GM10266 (cell line): Measurements from ENCODE around the gene TPST2.

ENCODE experiments used
- DNase-seq: peaks from one replicate; pipeline ENCODE4 v3.0.0; 2012; ENCODE audit errors: extremely low spot score
- TF ChIP-seq, protein P1 (sequence below): IDR thresholded peaks from 2 replicates; pipeline ENCODE4 v1.5.1; 2012; ENCODE audit warnings: mild to moderate bottlenecking, low read depth; ENCODE audit not compliant: control insufficient read depth, insufficient read depth; ENCODE audit errors: missing control alignments

The TPST2 gene

DNA sequence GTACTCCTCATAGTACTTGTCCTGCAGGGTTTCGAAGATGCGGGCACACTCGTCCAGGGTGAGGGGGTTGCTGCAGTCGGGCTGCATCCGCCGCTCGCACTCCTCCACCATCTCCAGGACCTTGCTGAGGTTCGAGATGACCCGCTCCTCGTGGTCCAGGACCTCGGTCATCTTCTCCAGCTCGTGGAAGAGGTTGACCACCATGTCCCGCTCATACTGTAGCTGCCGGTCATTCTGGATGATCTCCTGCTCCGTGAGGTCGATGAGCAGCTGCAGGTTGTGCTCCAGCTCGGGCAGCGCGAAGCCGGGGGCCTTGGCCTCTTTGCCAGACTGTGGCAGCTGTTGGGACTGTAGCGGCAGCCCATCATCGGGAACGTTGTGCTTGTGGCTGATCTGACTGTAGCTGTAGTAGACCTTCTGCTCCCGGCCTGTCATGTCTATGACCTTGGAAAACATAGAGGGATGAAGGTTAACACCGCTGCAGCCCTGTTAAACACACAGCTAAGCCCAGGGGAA, 90.7 kb downstream of the TPST2 start:
- TF ChIP-seq, protein P1, sequence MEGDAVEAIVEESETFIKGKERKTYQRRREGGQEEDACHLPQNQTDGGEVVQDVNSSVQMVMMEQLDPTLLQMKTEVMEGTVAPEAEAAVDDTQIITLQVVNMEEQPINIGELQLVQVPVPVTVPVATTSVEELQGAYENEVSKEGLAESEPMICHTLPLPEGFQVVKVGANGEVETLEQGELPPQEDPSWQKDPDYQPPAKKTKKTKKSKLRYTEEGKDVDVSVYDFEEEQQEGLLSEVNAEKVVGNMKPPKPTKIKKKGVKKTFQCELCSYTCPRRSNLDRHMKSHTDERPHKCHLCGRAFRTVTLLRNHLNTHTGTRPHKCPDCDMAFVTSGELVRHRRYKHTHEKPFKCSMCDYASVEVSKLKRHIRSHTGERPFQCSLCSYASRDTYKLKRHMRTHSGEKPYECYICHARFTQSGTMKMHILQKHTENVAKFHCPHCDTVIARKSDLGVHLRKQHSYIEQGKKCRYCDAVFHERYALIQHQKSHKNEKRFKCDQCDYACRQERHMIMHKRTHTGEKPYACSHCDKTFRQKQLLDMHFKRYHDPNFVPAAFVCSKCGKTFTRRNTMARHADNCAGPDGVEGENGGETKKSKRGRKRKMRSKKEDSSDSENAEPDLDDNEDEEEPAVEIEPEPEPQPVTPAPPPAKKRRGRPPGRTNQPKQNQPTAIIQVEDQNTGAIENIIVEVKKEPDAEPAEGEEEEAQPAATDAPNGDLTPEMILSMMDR: no peak
- DNase-seq: no peak

DNA sequence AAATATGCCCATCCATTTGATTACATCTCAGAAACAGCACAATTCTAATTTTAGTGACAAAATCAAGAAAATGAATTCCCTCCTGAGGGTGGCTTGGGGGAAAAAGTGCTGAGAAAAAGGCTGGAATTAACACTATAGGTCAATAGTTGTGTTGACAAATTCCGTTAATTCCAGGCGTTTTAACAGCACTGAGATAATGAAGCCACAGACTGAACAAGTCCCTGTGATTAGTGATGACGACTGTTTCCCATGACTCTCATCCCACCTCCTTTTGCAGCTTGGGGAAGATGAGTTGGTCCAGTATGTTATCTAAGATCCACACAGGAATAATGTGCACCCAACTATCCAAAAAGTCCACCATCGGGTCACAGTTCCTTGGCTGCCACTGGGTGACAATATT, 93.5 kb downstream of the TPST2 start:
- TF ChIP-seq, protein P1: no peak
- no peak for DNase-seq

DNA sequence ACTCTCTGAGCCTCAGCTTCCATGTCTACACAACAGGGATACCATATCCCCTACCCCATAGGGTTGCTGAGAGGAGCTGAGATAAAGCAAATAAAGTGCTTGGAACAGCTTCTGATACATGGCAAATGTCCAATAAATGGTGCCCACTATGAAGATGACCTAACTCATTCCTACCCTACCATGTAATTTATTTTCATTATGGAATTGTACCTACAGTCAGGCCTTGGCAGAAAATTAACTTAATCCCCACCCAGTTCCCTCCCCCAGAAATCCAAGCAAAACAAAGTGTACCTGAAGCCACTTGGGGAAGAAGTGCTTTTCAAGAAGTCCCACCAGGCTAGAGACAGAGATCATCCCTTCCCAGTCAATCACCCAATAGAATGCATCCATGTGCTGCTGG, 95.4 kb downstream of the TPST2 start:
- no peak for DNase-seq
- TF ChIP-seq, protein P1: no peak

DNA sequence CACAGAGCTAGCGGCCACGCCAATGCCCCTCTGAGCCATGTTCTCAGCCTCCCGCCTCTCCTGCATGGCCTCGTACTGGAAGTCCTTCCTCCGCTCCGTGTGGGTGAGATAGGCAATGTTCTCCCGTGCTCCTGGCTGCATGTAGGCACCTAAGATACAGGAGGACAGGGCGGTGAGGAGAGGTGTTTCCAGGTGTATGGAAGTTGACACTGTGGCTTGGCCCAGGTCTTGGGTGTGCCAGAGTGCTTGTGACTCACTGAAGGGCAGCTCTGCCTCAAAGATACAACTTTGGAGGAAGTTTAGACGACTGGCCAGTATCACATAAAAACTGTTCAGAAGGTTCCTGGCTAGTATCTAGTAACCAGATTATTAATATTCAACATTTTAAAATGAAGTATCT, 97.7 kb downstream of the TPST2 start:
- TF ChIP-seq, protein P1: no peak
- DNase-seq: no peak

DNA sequence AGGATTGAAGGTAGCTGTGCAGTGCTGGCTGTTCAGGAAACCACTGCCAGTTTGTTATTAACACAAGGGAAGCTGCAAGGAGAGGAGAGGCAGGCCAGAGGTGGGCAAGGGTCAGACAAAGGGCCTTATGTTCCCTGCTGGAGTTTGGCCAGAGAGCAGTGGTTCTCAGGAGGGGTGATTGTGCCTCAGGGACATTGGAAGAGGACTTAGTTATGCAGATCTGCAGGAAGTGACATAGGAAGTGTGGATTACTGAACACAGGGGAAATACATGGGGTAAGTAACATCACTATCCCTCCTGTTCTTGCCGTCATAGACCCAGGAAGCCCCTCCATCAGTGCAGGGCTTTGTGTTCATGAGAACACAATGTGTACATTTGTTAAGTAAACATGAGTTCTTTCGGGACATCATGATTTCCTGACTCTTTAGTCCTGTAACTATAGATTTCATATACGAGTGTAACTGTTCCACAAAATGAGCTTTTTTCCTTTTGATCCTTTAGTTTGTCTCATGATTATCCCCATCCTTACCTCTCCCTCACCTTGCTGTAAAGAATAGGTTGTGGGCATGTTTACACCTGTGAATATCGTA, 100.4 kb downstream of the TPST2 start:
- DNase-seq: no peak
- TF ChIP-seq, protein P1: no peak

DNA sequence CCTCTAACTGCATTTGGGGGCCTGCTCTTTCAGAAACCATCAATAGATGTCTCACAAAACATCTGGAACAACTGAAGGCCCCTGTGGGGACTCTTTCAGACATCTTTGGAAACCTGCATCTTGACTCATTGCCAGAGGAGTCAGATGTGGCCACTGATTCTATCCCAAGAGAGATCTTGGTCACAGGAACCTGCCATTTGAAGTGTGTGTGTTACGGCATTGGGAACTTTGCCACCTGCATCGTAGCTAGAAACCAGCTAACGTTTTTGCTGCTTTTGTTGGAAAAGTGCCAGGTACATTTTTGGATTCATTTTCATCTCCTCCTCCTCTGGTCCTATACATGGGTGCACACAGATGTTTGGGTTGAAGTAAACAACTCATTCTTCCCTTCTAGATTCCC, 101.9 kb downstream of the TPST2 start:
- TF ChIP-seq, protein P1: no peak
- DNase-seq: no peak

DNA sequence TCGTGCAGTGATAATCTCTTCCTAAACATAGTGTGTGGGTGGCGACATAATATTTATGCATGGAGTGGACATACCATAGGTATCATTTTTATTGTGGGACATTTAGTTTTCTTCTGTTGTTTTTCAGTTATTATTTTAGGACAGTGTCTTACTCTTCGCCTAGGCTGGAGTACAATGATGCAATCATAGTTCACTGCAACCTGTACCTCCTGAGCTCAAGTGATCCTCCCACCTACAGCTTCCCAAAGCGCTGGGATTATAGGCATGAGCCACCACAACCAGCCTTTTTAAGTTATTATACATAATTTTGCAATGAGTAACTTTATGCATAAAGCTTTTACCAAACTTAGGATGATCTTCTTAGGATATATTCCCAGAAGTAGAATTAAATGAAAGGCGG, 103.5 kb downstream of the TPST2 start:
- no peak for DNase-seq
- TF ChIP-seq, protein P1: no peak
